T47D (cell line): Measurements from ENCODE around the gene BCKDHB.

Experiments used
- DNase-seq, 2 experiments: peaks; one replicate each; pipeline versions ENCODE4 v3.0.0 to v3.0.0-alpha.2; 2011 to 2012; ENCODE audit warnings: low read depth in 1 of 2, low spot score in 1 of 2
- JUND ChIP-seq: IDR thresholded peaks from 2 replicates; pipeline ENCODE4 v1.6.1; 2012; ENCODE audit warnings: low read depth
- in situ Hi-C: cut with HindIII; loops from 2 replicates; pipeline ENCODE4 v1.10.0; 2016; ENCODE audit warnings: low sequenced_read_pairs, low pct_unique_long_range_greater_than_20kb

BCKDHB gene

DNA sequence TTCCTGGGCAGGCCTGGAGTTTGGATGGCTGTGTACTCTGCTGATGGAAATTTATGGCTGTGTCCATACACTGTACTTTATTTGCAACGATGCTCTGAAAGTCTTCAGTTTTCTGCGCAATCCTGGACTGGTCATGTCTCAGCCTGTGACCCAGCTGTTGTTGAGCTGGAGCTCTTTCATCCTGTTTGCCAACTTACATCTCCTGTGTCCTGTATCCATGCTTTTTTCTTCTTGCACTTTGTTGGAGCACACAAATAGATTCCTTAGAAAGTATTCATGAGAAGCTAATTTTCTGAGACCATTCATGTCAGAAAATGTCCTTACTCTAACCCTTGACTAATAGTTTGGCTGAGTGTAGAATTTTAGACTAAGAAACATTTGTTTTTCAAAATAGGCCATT, 251.2 kb downstream of the BCKDHB start:
- TF ChIP-seq JUND, result no peak
- in situ Hi-C loops, result no loop called here
- no peak for DNase-seq

DNA sequence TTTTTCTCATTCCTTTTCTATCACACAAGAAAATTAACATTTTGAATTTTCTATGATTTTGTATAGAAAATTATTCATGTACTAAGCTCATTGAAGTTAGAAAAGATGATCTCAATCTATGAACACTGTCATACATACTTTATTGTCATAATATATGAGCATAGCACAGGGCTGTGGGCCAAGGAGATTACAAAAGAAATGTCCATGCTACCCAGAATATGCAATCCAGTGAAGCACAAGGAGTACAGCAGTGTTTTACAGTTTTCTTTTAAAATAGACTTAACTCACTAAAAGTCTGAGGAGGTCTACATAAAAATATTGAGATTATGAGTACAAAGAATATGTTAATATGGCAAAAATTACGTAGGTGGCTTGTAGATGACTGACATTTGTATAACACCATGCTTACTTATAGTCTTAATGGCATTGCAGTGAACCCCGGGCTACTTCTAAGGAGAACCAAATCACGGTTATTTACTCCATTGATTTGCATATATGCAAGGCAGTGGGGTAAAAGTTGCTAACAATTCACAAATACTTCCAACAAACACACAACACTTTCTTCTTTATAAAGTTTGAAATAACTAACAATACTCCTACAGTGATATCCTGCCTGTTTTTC, 257.1 kb downstream of the BCKDHB start:
- TF ChIP-seq JUND, result no peak
- no peak for DNase-seq
- in situ Hi-C loops, result no loop called here

DNA sequence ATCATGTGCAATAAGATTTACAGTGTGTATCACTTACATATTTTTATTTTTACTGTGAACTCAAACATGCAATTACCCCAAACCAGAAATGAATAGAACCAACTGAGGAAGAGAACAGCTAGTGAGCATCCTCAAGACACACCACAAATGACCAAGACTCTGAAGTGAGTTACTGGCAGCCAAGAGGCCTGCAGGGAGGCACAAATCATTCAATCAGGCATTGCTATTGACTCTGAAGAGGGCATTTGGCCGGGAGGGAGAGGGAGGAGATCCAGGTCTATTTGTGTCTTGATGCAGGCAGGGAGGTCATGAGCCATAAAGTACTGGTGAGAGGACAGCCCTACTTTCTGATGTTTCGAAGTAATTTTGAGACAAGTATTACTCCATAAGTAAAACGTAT, 257.7 kb downstream of the BCKDHB start:
- TF ChIP-seq JUND, result no peak
- DNase-seq, result no peak
- in situ Hi-C loops, result no loop called here

GRCh38 chr6:80366051-80366450, 259.6 kb downstream of the BCKDHB start:
- in situ Hi-C loops, result no loop called here
- DNase-seq, result no peak
- no peak for TF ChIP-seq JUND

- no peak for TF ChIP-seq JUND
- in situ Hi-C loops, result no loop called here
- DNase-seq, result no peak
Measured at GRCh38 chr6:80366714-80367113, 260.2 kb downstream of the BCKDHB start.

GRCh38 chr6:80376411-80376810, 269.9 kb downstream of the BCKDHB start:
- in situ Hi-C loops, result no loop called here
- DNase-seq, result no peak
- no peak for TF ChIP-seq JUND

- TF ChIP-seq JUND, result no peak
- in situ Hi-C loops, result no loop called here
- no peak for DNase-seq
Measured at GRCh38 chr6:80380566-80380965, 274.1 kb downstream of the BCKDHB start.

DNA sequence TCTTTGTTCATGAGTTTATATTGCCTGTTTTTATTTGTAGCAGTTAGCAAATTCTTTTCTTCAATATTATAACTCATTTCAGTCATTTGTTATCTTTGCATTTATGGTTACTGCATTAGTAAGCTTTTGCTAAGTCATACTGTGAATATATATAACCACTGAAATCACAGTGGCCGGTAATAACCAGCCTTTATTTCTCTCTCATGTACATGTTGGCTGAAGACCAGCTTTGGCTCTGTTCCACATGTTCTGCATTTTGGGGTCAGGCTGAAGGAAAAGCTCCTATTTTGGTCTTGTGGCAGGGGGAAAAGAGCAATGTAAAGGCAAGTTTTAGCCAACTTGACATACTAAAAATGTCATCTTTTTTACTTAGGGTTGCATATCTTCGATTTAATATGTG, 276.3 kb downstream of the BCKDHB start:
- in situ Hi-C loops, result no loop called here
- DNase-seq, result no peak
- TF ChIP-seq JUND, result no peak

DNA sequence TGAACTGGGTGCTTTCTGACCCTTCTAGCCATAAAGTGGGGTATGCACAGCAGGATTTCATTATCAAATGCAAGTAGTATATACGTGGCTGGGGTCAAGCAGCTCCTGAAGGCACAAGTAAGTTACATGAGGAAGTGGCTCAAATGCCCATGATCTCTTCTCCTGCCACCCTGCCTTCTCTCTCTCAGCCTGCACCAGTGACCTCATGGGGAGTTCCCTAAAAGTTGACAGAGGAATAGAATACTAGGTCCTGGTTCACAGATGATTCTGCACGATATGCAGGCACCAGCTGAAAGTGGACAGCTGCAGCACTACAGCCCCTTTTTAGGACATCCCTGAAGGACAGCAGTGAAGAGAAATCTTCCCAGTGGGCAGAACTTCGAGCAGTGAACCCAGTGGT, 282.0 kb downstream of the BCKDHB start:
- in situ Hi-C loops, result no loop called here
- no peak for DNase-seq
- TF ChIP-seq JUND, result no peak
